ENCODE measurements around the gene PIP4P1. TPM values are rescaled to one million over a fixed set of nuclear protein-coding genes. Genes with fewer than 3 reads are reported as not detected.

The PIP4P1 gene
- total and polyA plus RNA-seq, 5 experiments from 2014 or later, result 21.0 to 76.1 (median 31.1) TPM

GRCh38 chr14:20470603-20470901, 9.3 kb upstream of the PIP4P1 start:
- peaks cover 12 to 38% (median 25%) of the 10 kb centered on the region in 3 donors for H3K36me3 Mint-ChIP-seq
- H3K4me3 Mint-ChIP-seq, result peak overlapping the region; percentile 96 to 100 (median 100)
- POLR2A ChIA-PET, result interaction anchor here (1.0 to 4.7 kb wide), 9 partner anchors 8 to 211 kb away, joined by 3 to 63 read pairs (median 7); partner anchors contain the start of genes APEX1, OSGEP and PIP4P1
- DNase-seq (no peak), ATAC-seq (no peak)
- no peaks in the 10 kb centered on the region for H3K9me3 Mint-ChIP-seq
- peaks cover 38 to 62% (median 59%) of the 10 kb centered on the region in 4 donors for H3K4me1 Mint-ChIP-seq
- peak overlapping the region; percentile 89 to 100 (median 98) for H3K27ac Mint-ChIP-seq
- no peaks in the 10 kb centered on the region for H3K27me3 Mint-ChIP-seq

- Mint-ChIP-seq H3K36me3 (peaks cover 11 to 32% (median 20%) of the 10 kb centered on the region in 3 donors), H3K9me3 (no peaks in the 10 kb centered on the region), H3K4me1 (peaks cover 37 to 57% (median 54%) of the 10 kb centered on the region in 4 donors), H3K4me3 (peak overlapping the region; percentile 96 to 100 (median 100)), H3K27me3 (no peaks in the 10 kb centered on the region), H3K27ac (peak overlapping the region; percentile 89 to 100 (median 98))
- peak; percentile 23 to 31 for ATAC-seq
- DNase-seq, result peak in 7 of 10 donors; percentile 17 to 48 (median 33)
- POLR2A ChIA-PET, result interaction anchor here (0.6 to 4.7 kb wide), 21 partner anchors 8 to 219 kb away, joined by 3 to 63 read pairs (median 5); partner anchors contain the start of genes ANG, APEX1, OSGEP and PARP2
Observed at GRCh38 chr14:20469890-20470602, 8.8 kb upstream of the PIP4P1 start.

GRCh38 chr14:20469242-20469889, 8.1 kb upstream of the PIP4P1 start, which contains the start of gene PNP:
Gene PNP, plus strand, starts transcription at chr14:20469406. Its CDS starts 119 bp downstream, at chr14:20469525.
- Mint-ChIP-seq H3K9me3 (no peaks in the 10 kb centered on the region), H3K27me3 (no peaks in the 10 kb centered on the region), H3K4me1 (peaks cover 32 to 52% (median 48%) of the 10 kb centered on the region in 4 donors), H3K27ac (peak within 1 kb of the TSS; percentile 89 to 100 (median 98)), H3K4me3 (peak within 1 kb of the TSS; percentile 96 to 100 (median 100)), H3K36me3 (peaks cover 9 to 26% (median 13%) of the 10 kb centered on the region in 3 donors)
- POLR2A ChIA-PET, result interaction anchor here (0.6 to 4.7 kb wide), 22 partner anchors 7 to 219 kb away, joined by 3 to 63 read pairs (median 4); partner anchors contain the start of genes ANG, APEX1, OSGEP and PARP2
- DNase-seq (peak; percentile 72 to 94 (median 85)), ATAC-seq (peak; percentile 91 to 93)

- Mint-ChIP-seq H3K9me3 (no peaks in the 10 kb centered on the region), H3K27me3 (no peaks in the 10 kb centered on the region), H3K27ac (peak overlapping the region; percentile 89 to 100 (median 98)), H3K4me3 (peak overlapping the region; percentile 96 to 100 (median 100)), H3K36me3 (peaks cover 5 to 20% (median 8%) of the 10 kb centered on the region in 3 donors), H3K4me1 (peaks cover 26 to 52% (median 42%) of the 10 kb centered on the region in 4 donors)
- no peak for ATAC-seq
- no peak for DNase-seq
- POLR2A ChIA-PET, result interaction anchor here (0.5 to 2.8 kb wide), 7 partner anchors 9 to 126 kb away, joined by 3 to 30 read pairs (median 11); partner anchors contain the start of genes APEX1, OSGEP and PARP2
Observed at GRCh38 chr14:20468764-20469241, 7.6 kb upstream of the PIP4P1 start.

- Mint-ChIP-seq H3K4me3 (peak overlapping the region; percentile 84 to 96 (median 91)), H3K27me3 (no peaks in the 10 kb centered on the region), H3K36me3 (peaks cover 0 to 23% (median 9%) of the 10 kb centered on the region in 3 donors), H3K4me1 (peaks cover 24 to 43% (median 28%) of the 10 kb centered on the region in 4 donors), H3K27ac (peak overlapping the region; percentile 86 to 99 (median 94)), H3K9me3 (no peaks in the 10 kb centered on the region)
- DNase-seq, result peak; percentile 17 to 86 (median 74)
- POLR2A ChIA-PET, result interaction anchor here (0.8 to 4.6 kb wide), 16 partner anchors 11 to 222 kb away, joined by 3 to 63 read pairs (median 8); partner anchors contain the start of genes PARP2, PNP, RNASE4 and TEP1
- ATAC-seq, result peak; percentile 19 to 29
Observed at GRCh38 chr14:20460458-20461224, 593 bp downstream of the PIP4P1 start.

- H3K9me3 Mint-ChIP-seq, result no peaks in the 10 kb centered on the region
- POLR2A ChIA-PET, result no interaction called here
- no peak for DNase-seq
- ATAC-seq, result no peak
- peaks cover 24 to 42% (median 29%) of the 10 kb centered on the region in 4 donors for H3K4me1 Mint-ChIP-seq
- peak overlapping the region in 1 of 10 donors; percentile 12 for H3K4me3 Mint-ChIP-seq
- H3K27me3 Mint-ChIP-seq, result no peaks in the 10 kb centered on the region
- H3K36me3 Mint-ChIP-seq, result peaks cover 0 to 23% (median 9%) of the 10 kb centered on the region in 3 donors
- peak overlapping the region in 8 of 10 donors; percentile 16 to 93 (median 49) for H3K27ac Mint-ChIP-seq
Observed at GRCh38 chr14:20458031-20458789, 3.0 kb downstream of the PIP4P1 start.

- ATAC-seq (no peak), DNase-seq (no peak)
- Mint-ChIP-seq H3K9me3 (no peaks in the 10 kb centered on the region), H3K27ac (peak overlapping the region in 2 of 10 donors; percentile 27 to 41), H3K36me3 (peaks cover 0 to 34% (median 9%) of the 10 kb centered on the region in 3 donors), H3K4me1 (peaks cover 25 to 47% (median 34%) of the 10 kb centered on the region in 4 donors), H3K4me3 (no peak overlapping the region), H3K27me3 (no peaks in the 10 kb centered on the region)
- POLR2A ChIA-PET, result interaction anchor here (0.9 to 3.3 kb wide), 6 partner anchors 13 to 226 kb away, joined by 3 to 44 read pairs (median 14); partner anchors contain the start of genes PARP2, PNP and TEP1
Observed at GRCh38 chr14:20456971-20457370, 4.3 kb downstream of the PIP4P1 start.

- peaks cover 19 to 43% (median 30%) of the 10 kb centered on the region in 4 donors for H3K4me1 Mint-ChIP-seq
- no peaks in the 10 kb centered on the region for H3K27me3 Mint-ChIP-seq
- no peak overlapping the region for H3K4me3 Mint-ChIP-seq
- ATAC-seq, result peak; percentile 69 to 71
- H3K27ac Mint-ChIP-seq, result no peak overlapping the region
- peak in 2 of 10 donors; percentile 58 to 74 for DNase-seq
- H3K36me3 Mint-ChIP-seq, result peaks cover 0 to 42% (median 14%) of the 10 kb centered on the region in 3 donors
- no peaks in the 10 kb centered on the region for H3K9me3 Mint-ChIP-seq
- POLR2A ChIA-PET, result interaction anchor here (0.6 to 3.3 kb wide), 19 partner anchors 9 to 228 kb away, joined by 3 to 44 read pairs (median 7); partner anchors contain the start of genes PARP2, PNP, RNASE4 and TEP1
Observed at GRCh38 chr14:20455355-20456300, 5.6 kb downstream of the PIP4P1 start.

GRCh38 chr14:20454516-20455354, 6.5 kb downstream of the PIP4P1 start, which contains the start of the genes APEX1 and OSGEP:
Gene APEX1, plus strand, starts transcription at chr14:20455226. Its CDS starts 420 bp downstream, at chr14:20455646.
Gene OSGEP, minus strand, starts transcription at chr14:20454812. Its CDS starts 129 bp downstream, at chr14:20454683.
- peak within 1 kb of the TSS in 4 of 10 donors; percentile 4 to 30 (median 12) for H3K4me3 Mint-ChIP-seq
- peak within 1 kb of the TSS in 2 of 10 donors; percentile 9 to 59 for H3K27ac Mint-ChIP-seq
- H3K36me3 Mint-ChIP-seq, result peaks cover 0 to 35% (median 17%) of the 10 kb centered on the region in 3 donors
- peaks cover 15 to 34% (median 26%) of the 10 kb centered on the region in 4 donors for H3K4me1 Mint-ChIP-seq
- H3K27me3 Mint-ChIP-seq, result no peaks in the 10 kb centered on the region
- no peaks in the 10 kb centered on the region for H3K9me3 Mint-ChIP-seq
- ATAC-seq (peak; percentile 82 to 83), DNase-seq (peak; percentile 87 to 99 (median 98))
- POLR2A ChIA-PET, result interaction anchor here (0.6 to 3.3 kb wide), 18 partner anchors 10 to 229 kb away, joined by 3 to 44 read pairs (median 7); partner anchors contain the start of genes PARP2, PNP, RNASE4 and TEP1
